NT2/D1 (cell line): ENCODE measurements around the gene ACAP1.
"Not testable (repeated sequence)": the region's sequence is repeated elsewhere in the genome, so short reads cannot be mapped to it uniquely, and the experiment has no call there.

Source experiments
- DNase-seq: peaks from one replicate; pipeline ENCODE4 v3.0.0-alpha.2; 2011; ENCODE audit warnings: low read depth, low spot score
- H3K27me3 ChIP-seq: 2 replicates; pipeline ENCODE4 v1.6.0; 2011; ENCODE audit warnings: mild to moderate bottlenecking; ENCODE audit not compliant: insufficient read length, insufficient read depth
- H3K36me3 ChIP-seq: 2 replicates; pipeline ENCODE4 v1.6.1; 2011; ENCODE audit warnings: mild to moderate bottlenecking, low read length, mixed read lengths; ENCODE audit not compliant: insufficient read depth, insufficient read length
- H3K4me1 ChIP-seq: 2 replicates; pipeline ENCODE4 v1.5.1; 2011; ENCODE audit not compliant: insufficient read depth, insufficient read length
- H3K4me3 ChIP-seq: 2 replicates; pipeline ENCODE4 v1.5.1; 2011; ENCODE audit warnings: low read depth; ENCODE audit not compliant: insufficient read length
- H3K9ac ChIP-seq: 2 replicates; pipeline ENCODE4 v1.6.0; 2011; ENCODE audit warnings: low read depth; ENCODE audit not compliant: insufficient read length
- H3K9me3 ChIP-seq: 2 replicates; pipeline ENCODE4 v1.5.1; 2011; ENCODE audit warnings: mild to moderate bottlenecking, low read length; ENCODE audit not compliant: insufficient read depth
- SUZ12 ChIP-seq: IDR thresholded peaks from 2 replicates; pipeline ENCODE4 v1.6.1; 2011; ENCODE audit not compliant: insufficient read length, insufficient read depth; ENCODE audit errors: extremely low read depth
- YY1 ChIP-seq: IDR thresholded peaks from 2 replicates; pipeline ENCODE4 v1.6.1; 2011; ENCODE audit not compliant: insufficient read length, insufficient read depth
- ZNF274 ChIP-seq: IDR thresholded peaks from 2 replicates; pipeline ENCODE4 v1.6.1; 2011; ENCODE audit warnings: mild to moderate bottlenecking, low read depth, low read length

ACAP1 gene

GRCh38 chr17:7355053-7355452 lies 18.7 kb downstream of the ACAP1 start, which contains the start of gene TMEM95:
TSS of gene TMEM95 (plus strand) at chr17:7355156. CDS start at chr17:7355205, 49 bp downstream.
- no peak for TF ChIP-seq ZNF274
- no peak for TF ChIP-seq YY1
- no peak for TF ChIP-seq SUZ12
- Histone ChIP-seq H3K4me1 (peaks cover 10% of the 10 kb centered on the region), H3K9ac (no peak within 1 kb of the TSS), H3K36me3 (no peaks in the 10 kb centered on the region), H3K9me3 (no peaks in the 10 kb centered on the region), H3K4me3 (no peak within 1 kb of the TSS), H3K27me3 (peaks cover 4% of the 10 kb centered on the region)
- no peak for DNase-seq

- TF ChIP-seq SUZ12 (no peak), ZNF274 (no peak), YY1 (no peak)
- H3K9me3 ChIP-seq: no peaks in the 10 kb centered on the region
- H3K36me3 ChIP-seq: no peaks in the 10 kb centered on the region
- H3K9ac ChIP-seq: no peak overlapping the region
- peaks cover 4% of the 10 kb centered on the region for H3K27me3 ChIP-seq
- peaks cover 10% of the 10 kb centered on the region for H3K4me1 ChIP-seq
- H3K4me3 ChIP-seq: no peak overlapping the region
- no peak for DNase-seq
Observed at GRCh38 chr17:7355573-7355972, 19.2 kb downstream of the ACAP1 start.

GRCh38 chr17:7356072-7356549 lies 19.8 kb downstream of the ACAP1 start:
- H3K9me3 ChIP-seq: no peaks in the 10 kb centered on the region
- TF ChIP-seq ZNF274 (no peak), SUZ12 (no peak), YY1 (no peak)
- H3K4me3 ChIP-seq: peak overlapping the region; percentile 11
- H3K36me3 ChIP-seq: no peaks in the 10 kb centered on the region
- DNase-seq: peak; percentile 75
- peaks cover 4% of the 10 kb centered on the region for H3K27me3 ChIP-seq
- peak overlapping the region; percentile 61 for H3K9ac ChIP-seq
- H3K4me1 ChIP-seq: peaks cover 10% of the 10 kb centered on the region

DNA sequence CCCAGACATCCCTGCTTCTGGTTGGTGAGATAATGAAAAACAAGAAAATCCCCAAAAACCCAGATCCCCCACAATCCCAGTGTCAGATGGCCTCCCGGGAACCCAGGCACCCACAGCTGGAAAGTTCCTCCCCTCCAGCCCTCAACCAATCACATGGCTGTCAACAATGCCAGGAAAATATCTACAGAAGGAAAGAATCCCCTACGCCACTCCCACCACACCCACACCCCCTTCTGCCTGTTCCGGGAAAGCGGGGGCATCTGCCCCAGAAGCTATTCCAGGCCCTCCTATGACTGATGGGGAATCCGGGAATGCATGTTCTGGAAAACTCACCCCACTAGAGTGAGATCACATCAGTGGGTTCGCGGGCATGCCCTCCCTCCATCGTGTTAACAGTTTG lies 20.4 kb downstream of the ACAP1 start:
- no peak for TF ChIP-seq ZNF274
- no peak overlapping the region for H3K4me3 ChIP-seq
- no peak overlapping the region for H3K9ac ChIP-seq
- H3K36me3 ChIP-seq: no peaks in the 10 kb centered on the region
- H3K4me1 ChIP-seq: peaks cover 10% of the 10 kb centered on the region
- DNase-seq: no peak
- no peaks in the 10 kb centered on the region for H3K9me3 ChIP-seq
- H3K27me3 ChIP-seq: peaks cover 4% of the 10 kb centered on the region

DNA sequence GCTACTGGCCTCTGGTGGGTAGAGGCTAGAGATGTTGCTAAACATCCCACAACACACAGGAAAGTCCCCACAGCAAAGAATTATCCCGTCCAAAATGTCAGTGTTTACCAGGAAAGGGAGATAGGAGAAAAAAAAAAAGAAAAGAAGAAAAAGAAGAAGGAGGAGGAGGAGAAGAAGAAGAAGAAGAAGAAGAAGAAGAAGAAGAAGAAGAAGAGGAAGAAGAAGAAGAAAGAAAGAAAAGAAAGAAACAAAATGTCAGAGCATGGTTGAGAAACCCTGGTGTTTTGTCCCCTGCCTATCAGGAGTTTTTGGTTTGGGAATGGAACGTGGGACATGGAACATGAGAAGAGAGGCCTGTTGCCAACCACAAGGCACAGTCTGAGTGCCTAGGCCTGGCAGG lies 21.1 kb downstream of the ACAP1 start:
- Histone ChIP-seq H3K4me1 (peaks cover 10% of the 10 kb centered on the region), H3K9me3 (no peaks in the 10 kb centered on the region), H3K27me3 (peaks cover 4% of the 10 kb centered on the region), H3K36me3 (no peaks in the 10 kb centered on the region), H3K4me3 (no peak overlapping the region), H3K9ac (no peak overlapping the region)
- DNase-seq: no peak
- TF ChIP-seq YY1 (no peak), ZNF274 (no peak), SUZ12 (no peak)

GRCh38 chr17:7361906-7362305 lies 25.6 kb downstream of the ACAP1 start:
- H3K9me3 ChIP-seq: no peaks in the 10 kb centered on the region
- H3K4me3 ChIP-seq: no peak overlapping the region
- H3K4me1 ChIP-seq: no peaks in the 10 kb centered on the region
- TF ChIP-seq SUZ12 (no peak), YY1 (no peak), ZNF274 (no peak)
- no peaks in the 10 kb centered on the region for H3K36me3 ChIP-seq
- no peak overlapping the region for H3K9ac ChIP-seq
- H3K27me3 ChIP-seq: no peaks in the 10 kb centered on the region
- DNase-seq: no peak

GRCh38 chr17:7363311-7363710 lies 27.0 kb downstream of the ACAP1 start:
- H3K9ac ChIP-seq: no peak overlapping the region
- TF ChIP-seq YY1 (no peak), SUZ12 (no peak), ZNF274 (no peak)
- H3K9me3 ChIP-seq: no peaks in the 10 kb centered on the region
- no peak for DNase-seq
- no peaks in the 10 kb centered on the region for H3K27me3 ChIP-seq
- no peak overlapping the region for H3K4me3 ChIP-seq
- no peaks in the 10 kb centered on the region for H3K4me1 ChIP-seq
- no peaks in the 10 kb centered on the region for H3K36me3 ChIP-seq

GRCh38 chr17:7365963-7366362 lies 29.6 kb downstream of the ACAP1 start:
- H3K4me1 ChIP-seq, H3K27me3 ChIP-seq, H3K36me3 ChIP-seq, H3K9ac ChIP-seq, DNase-seq, H3K9me3 ChIP-seq, H3K4me3 ChIP-seq: not testable (repeated sequence)
